B cell (primary cell): ENCODE measurements around the gene SPHK2. TPM values are rescaled to one million over a fixed set of nuclear protein-coding genes. Genes with fewer than 3 reads are reported as not detected.

Experiments used
- ATAC-seq: fragments of 200-7000 bp; cut with Tn5 transposase; one replicate; pipeline ENCODE4 v1.10.0; 2021; ENCODE audit warnings: low read depth, mild to moderate bottlenecking, moderate number of reproducible peaks, moderate library complexity
- CTCF ChIA-PET: fragments of 350-600 bp; sonication (Branson Sonifier 250); formaldehyde crosslinking; loops from one replicate; lab custom pipeline; 2021; ENCODE audit warnings: antibody characterized with exemption, inconsistent platforms; lab: Charles Lee
- POLR2A ChIA-PET: fragments of 350-600 bp; sonication (Branson Sonifier 250); formaldehyde crosslinking; loops from one replicate; lab custom pipeline; 2021; ENCODE audit warnings: antibody characterized with exemption; lab: Charles Lee
- DNase-seq: peaks from one replicate; pipeline ENCODE4 v3.0.0; 2013
- H2AFZ ChIP-seq: 2 replicates; pipeline ENCODE4 v1.6.1; 2012; ENCODE audit warnings: mild to moderate bottlenecking, low read depth, low read length; ENCODE audit not compliant: insufficient read depth, poor library complexity, severe bottlenecking
- H3K27ac ChIP-seq, 2 donors: 1 replicate in 1 of 2; 2 replicates in 1 of 2; pipeline ENCODE4 v1.5.1; 2012 to 2013; ENCODE audit warnings: low read length in 2 of 2, mild to moderate bottlenecking in 2 of 2, moderate library complexity in 1 of 2
- H3K27me3 ChIP-seq, 4 experiments: fragments of 200-600 bp in 1 of 4; sonication (generic) in 1 of 4; replicated peaks in 1 of 4; 1 replicate in 2 of 4; 2 replicates in 2 of 4; pipeline versions ENCODE4 v1.6.1 to v1.7.0; 2013 to 2016; ENCODE audit warnings: low read length in 3 of 4, mild to moderate bottlenecking in 2 of 4, mixed read lengths in 1 of 4, moderate library complexity in 1 of 4; ENCODE audit not compliant: insufficient read depth in 4 of 4, control insufficient read depth in 3 of 4; ENCODE audit errors: control extremely low read depth in 1 of 4
- H3K36me3 ChIP-seq, 2 experiments: replicated peaks in 1 of 2; 1 replicate in 1 of 2; 2 replicates in 1 of 2; pipeline versions ENCODE4 v1.6.1 to v1.7.1; 2013; ENCODE audit warnings: low read length in 1 of 2; ENCODE audit not compliant: insufficient read depth in 2 of 2, control insufficient read depth in 1 of 2; ENCODE audit errors: control extremely low read depth in 1 of 2, extremely low read depth in 1 of 2
- H3K4me1 ChIP-seq, 2 donors: fragments of 200-600 bp in 1 of 2; sonication (generic) in 1 of 2; 1 replicate in 1 of 2; 2 replicates in 1 of 2; pipeline versions ENCODE4 v1.5.1 to v1.6.1; 2013 to 2017; ENCODE audit warnings: low read length in 2 of 2; ENCODE audit not compliant: control insufficient read depth in 2 of 2, insufficient read depth in 2 of 2
- H3K4me2 ChIP-seq: replicated peaks from 2 replicates; pipeline ENCODE3; 2012; ENCODE audit warnings: mild to moderate bottlenecking, low read depth, low read length; ENCODE audit not compliant: poor library complexity, severe bottlenecking
- H3K4me3 ChIP-seq, 5 experiments: fragments of 200-600 bp in 1 of 5; sonication (generic) in 1 of 5; 1 replicate in 3 of 5; 2 replicates in 2 of 5; pipeline versions ENCODE4 v1.5.1 to v1.7.0; 2011 to 2016; ENCODE audit warnings: low read length in 4 of 5, mild to moderate bottlenecking in 4 of 5, low read depth in 2 of 5, control low read depth in 1 of 5, moderate library complexity in 1 of 5; ENCODE audit not compliant: insufficient read depth in 1 of 5; ENCODE audit errors: control extremely low read depth in 1 of 5, extremely low read depth in 1 of 5
- H3K79me2 ChIP-seq: fragments of 200-600 bp; sonication (generic); one replicate; pipeline ENCODE4 v1.6.0; 2016; ENCODE audit warnings: low read length; ENCODE audit not compliant: control insufficient read depth, insufficient read depth
- H3K9ac ChIP-seq: fragments of 200-600 bp; sonication (generic); 2 replicates; pipeline ENCODE4 v1.6.1; 2017; ENCODE audit warnings: mild to moderate bottlenecking, low read length, moderate library complexity
- H3K9me3 ChIP-seq, 3 donors: one replicate each; pipeline versions ENCODE4 v1.6.1 to v1.7.1; 2013; ENCODE audit warnings: low read length in 2 of 3; ENCODE audit not compliant: control insufficient read depth in 2 of 3, insufficient read depth in 1 of 3; ENCODE audit errors: control extremely low read depth in 1 of 3
- H4K20me1 ChIP-seq: 2 replicates; pipeline ENCODE4 v1.6.0; 2012; ENCODE audit warnings: mild to moderate bottlenecking, low read length; ENCODE audit not compliant: insufficient read depth, control insufficient read depth, poor library complexity, severe bottlenecking
- H3K27ac Mint-ChIP-seq: one replicate; pipeline ENCODE4 v1.8.0; 2021; ENCODE audit warnings: mixed read lengths
- H3K27me3 Mint-ChIP-seq: one replicate; pipeline ENCODE4 v1.8.0; 2021; ENCODE audit warnings: mixed read lengths
- H3K4me1 Mint-ChIP-seq: one replicate; pipeline ENCODE4 v1.8.0; 2021; ENCODE audit warnings: mixed read lengths
- H3K4me3 Mint-ChIP-seq: one replicate; pipeline ENCODE4 v1.8.0; 2021; ENCODE audit warnings: mixed read lengths
- H3K9me3 Mint-ChIP-seq: one replicate; pipeline ENCODE4 v1.8.0; 2022; ENCODE audit warnings: mixed read lengths; ENCODE audit not compliant: insufficient read depth
- CTCF ChIP-seq: fragments of 200-600 bp; IDR thresholded peaks from one replicate; pipeline ENCODE4 v1.8.0; 2022; ENCODE audit warnings: antibody characterized with exemption, mild to moderate bottlenecking
- EZH2 ChIP-seq: IDR thresholded peaks from 2 replicates; pipeline ENCODE4 v1.6.1; 2012; ENCODE audit warnings: borderline replicate concordance, low read depth, mild to moderate bottlenecking, moderate library complexity, low read length; ENCODE audit not compliant: insufficient read depth, poor library complexity, severe bottlenecking
- WGBS: methylation state at CpG from one replicate; pipeline ENCODE4 v1.1.5; 2013; ENCODE audit warnings: missing lambda C conversion rate; ENCODE audit not compliant: insufficient coverage; 5-methylcytosine and 5-hydroxymethylcytosine counted together
- intact Hi-C: fragments of 100-400 bp; cut with micrococcal nuclease; formaldehyde crosslinking; loops from one replicate; pipeline ENCODE4 v1.10.0; 2022
- polyA plus RNA-seq: library from polyadenylated mRNA; depleted of rRNA; stranded (reverse); fragments of >200 nt; gene quantifications from 2 replicates; pipeline ENCODE4 v1.2.3, GENCODE V29; 2012
- total RNA-seq, 2 donors: library from RNA; stranded (reverse); fragments of 120-200 nt in 1 of 2; gene quantifications; 1 replicate in 1 of 2; 2 replicates in 1 of 2; pipeline versions ENCODE4 v1.2.3 to v1.2.4, GENCODE V29; 2013 to 2022

SPHK2 gene
- total and polyA plus RNA-seq, 2 donors (not counting 1 experiment from before 2014, with no cell fraction given) = 17.0 to 47.3 TPM

GRCh38 chr19:48569814-48570213 is 49.5 kb upstream of the SPHK2 start:
- WGBS = 77% methylated on average over 8 of the region's 11 CpGs
- Histone ChIP-seq H3K9ac (no peak overlapping the region), H4K20me1 (no peaks in the 10 kb centered on the region), H3K27ac (no peak overlapping the region), H3K36me3 (no peaks in the 10 kb centered on the region), H3K4me2 (no peak overlapping the region), H3K4me3 (no peak overlapping the region), H3K9me3 (no peaks in the 10 kb centered on the region), H2AFZ (no peak overlapping the region), H3K4me1 (no peaks in the 10 kb centered on the region), H3K27me3 (peaks cover 0 to 10% (median 0%) of the 10 kb centered on the region in 4 experiments), H3K79me2 (no peaks in the 10 kb centered on the region)
- ChIA-PET CTCF (no interaction called here), POLR2A (interaction anchor here (0.7 kb wide), 1 partner anchor 312 kb away, joined by 3 read pairs; no protein-coding TSS in a partner anchor)
- no peaks in the 10 kb centered on the region for H3K9me3 Mint-ChIP-seq
- peaks cover 15% of the 10 kb centered on the region for H3K27me3 Mint-ChIP-seq
- ATAC-seq (no peak), DNase-seq (no peak)
- no peak overlapping the region for H3K27ac Mint-ChIP-seq
- H3K4me3 Mint-ChIP-seq = no peak overlapping the region
- TF ChIP-seq EZH2 (no peak), CTCF (no peak)
- intact Hi-C loops = no loop called here
- H3K4me1 Mint-ChIP-seq = no peaks in the 10 kb centered on the region

GRCh38 chr19:48571378-48572162 is 47.7 kb upstream of the SPHK2 start:
- Histone ChIP-seq H3K4me3 (no peak overlapping the region), H3K27ac (no peak overlapping the region), H3K9me3 (no peaks in the 10 kb centered on the region), H3K79me2 (no peaks in the 10 kb centered on the region), H2AFZ (no peak overlapping the region), H3K36me3 (no peaks in the 10 kb centered on the region), H3K4me1 (no peaks in the 10 kb centered on the region), H3K9ac (no peak overlapping the region), H3K27me3 (peaks cover 0 to 10% (median 0%) of the 10 kb centered on the region in 4 experiments), H4K20me1 (no peaks in the 10 kb centered on the region), H3K4me2 (no peak overlapping the region)
- ChIA-PET POLR2A (no interaction called here), CTCF (no interaction called here)
- Mint-ChIP-seq H3K9me3 (no peaks in the 10 kb centered on the region), H3K27ac (no peak overlapping the region), H3K4me1 (no peaks in the 10 kb centered on the region), H3K4me3 (no peak overlapping the region), H3K27me3 (peaks cover 15% of the 10 kb centered on the region)
- TF ChIP-seq CTCF (no peak), EZH2 (no peak)
- ATAC-seq (no peak), DNase-seq (no peak)
- intact Hi-C loops = no loop called here
- WGBS = 97% methylated on average over 4 of the region's 5 CpGs
